Measurements from ENCODE around the gene IFNL4.

DNA sequence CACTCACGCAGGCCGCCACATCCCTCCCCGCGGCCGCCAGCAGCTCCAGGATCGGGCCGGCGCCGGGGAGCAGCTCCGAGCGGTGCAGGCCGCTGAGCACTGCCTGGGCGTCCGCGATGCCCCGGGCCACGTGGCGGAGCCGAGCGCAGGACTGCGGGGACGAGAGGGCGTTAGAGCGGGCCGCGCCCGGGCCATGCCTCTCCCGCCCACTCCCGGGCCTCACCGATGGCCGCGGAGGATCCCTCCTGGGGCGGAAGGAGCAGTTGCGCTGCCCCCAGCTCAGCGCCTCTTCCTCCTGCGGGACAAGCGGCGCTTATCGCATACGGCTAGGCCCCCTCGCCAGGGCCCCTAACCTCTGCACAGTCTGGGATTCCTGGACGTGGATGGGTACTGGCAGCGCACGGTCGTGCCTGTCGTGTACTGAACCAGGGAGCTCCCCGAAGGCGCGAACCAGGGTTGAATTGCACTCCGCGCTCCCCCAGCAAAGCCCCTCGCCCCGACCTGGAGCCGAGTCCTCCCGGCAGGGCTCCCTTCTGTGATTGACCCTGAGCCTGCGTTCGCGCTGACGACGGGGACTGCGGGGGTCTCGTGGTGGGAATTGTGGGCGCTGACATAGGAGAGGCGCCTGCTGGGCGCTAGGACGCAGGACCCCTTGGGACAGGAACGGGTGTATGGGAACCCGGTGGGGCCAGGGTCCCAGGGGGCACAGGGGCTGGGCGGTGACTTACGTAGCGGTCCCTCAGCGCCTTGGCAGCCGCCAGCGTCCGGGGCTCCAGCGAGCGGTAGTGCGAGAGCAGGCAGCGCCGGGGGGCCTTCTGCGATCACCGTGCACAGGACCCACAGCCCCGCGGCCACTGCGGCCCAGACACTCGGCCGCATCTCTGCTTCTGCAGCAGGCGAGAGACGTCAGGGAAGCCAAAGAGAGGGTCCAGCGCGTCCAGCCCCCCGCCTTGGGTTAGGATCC is 673 bp downstream of the IFNL4 start:
- TF ChIP-seq FOS (IDR thresholded peaks at IDR 0.05; ENCODE audit: low read depth, low read length): no peak
- TF ChIP-seq CTCF (conservative IDR thresholded peaks at IDR 0.05; ENCODE audit: low read depth, low read length): no peak
- TF ChIP-seq POLR2A (IDR thresholded peaks at IDR 0.05; ENCODE audit: low read depth, low read length): no peak
- TF ChIP-seq, protein P1, sequence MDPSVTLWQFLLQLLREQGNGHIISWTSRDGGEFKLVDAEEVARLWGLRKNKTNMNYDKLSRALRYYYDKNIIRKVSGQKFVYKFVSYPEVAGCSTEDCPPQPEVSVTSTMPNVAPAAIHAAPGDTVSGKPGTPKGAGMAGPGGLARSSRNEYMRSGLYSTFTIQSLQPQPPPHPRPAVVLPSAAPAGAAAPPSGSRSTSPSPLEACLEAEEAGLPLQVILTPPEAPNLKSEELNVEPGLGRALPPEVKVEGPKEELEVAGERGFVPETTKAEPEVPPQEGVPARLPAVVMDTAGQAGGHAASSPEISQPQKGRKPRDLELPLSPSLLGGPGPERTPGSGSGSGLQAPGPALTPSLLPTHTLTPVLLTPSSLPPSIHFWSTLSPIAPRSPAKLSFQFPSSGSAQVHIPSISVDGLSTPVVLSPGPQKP (IDR thresholded peaks at IDR 0.05; ENCODE audit: borderline replicate concordance, low read depth, low read length): no peak

Data from IMR-90 (cell line).